NCI-H510A (cell line): ENCODE data around the gene CCL13.
A peak's percentile ranks its signal among the peaks of the same experiment; 100 is the strongest.
"Not testable (repeated sequence)": the region's sequence is repeated elsewhere in the genome, so short reads cannot be mapped to it uniquely, and the experiment has no call there.

Experiments
- DNase-seq: peaks from one replicate; lab custom pipeline; 2025; lab: John Stamatoyannopoulos, UW

Gene CCL13

GRCh38 chr17:34356194-34356593 is at the start of gene CCL13:
Gene CCL13 (plus strand): TSS chr17:34356480. CDS start chr17:34356527, 47 bp downstream.
- DNase-seq: no peak

- no peak for DNase-seq
Observed at GRCh38 chr17:34307110-34307509, 49.2 kb upstream of the CCL13 start.

GRCh38 chr17:34308371-34308770 is 47.9 kb upstream of the CCL13 start:
- DNase-seq: no peak

GRCh38 chr17:34311291-34311690 is 45.0 kb upstream of the CCL13 start:
- DNase-seq: no peak

- no peak for DNase-seq
Observed at GRCh38 chr17:34312080-34312479, 44.2 kb upstream of the CCL13 start.

GRCh38 chr17:34313164-34313563 is 43.1 kb upstream of the CCL13 start:
- no peak for DNase-seq

- DNase-seq: no peak
Observed at GRCh38 chr17:34314279-34314678, 42.0 kb upstream of the CCL13 start.

- DNase-seq: no peak
Observed at GRCh38 chr17:34318474-34318873, 37.8 kb upstream of the CCL13 start.

GRCh38 chr17:34319039-34319483 is 37.2 kb upstream of the CCL13 start, which contains the start of gene CCL8:
Gene CCL8 (plus strand): TSS chr17:34319435. CDS start chr17:34319502, 67 bp downstream.
- DNase-seq: no peak

- DNase-seq: no peak
Observed at GRCh38 chr17:34321964-34322363, 34.3 kb upstream of the CCL13 start.

- DNase-seq: not testable (repeated sequence)
Observed at GRCh38 chr17:34327580-34327979, 28.7 kb upstream of the CCL13 start.

- no peak for DNase-seq
Observed at GRCh38 chr17:34337701-34338100, 18.6 kb upstream of the CCL13 start.

GRCh38 chr17:34339138-34339770 is 17.0 kb upstream of the CCL13 start:
- DNase-seq: no peak

- DNase-seq: no peak
Observed at GRCh38 chr17:34341916-34342315, 14.4 kb upstream of the CCL13 start.

- no peak for DNase-seq
Observed at GRCh38 chr17:34347063-34347462, 9.2 kb upstream of the CCL13 start.

- DNase-seq: no peak
Observed at GRCh38 chr17:34349751-34350150, 6.5 kb upstream of the CCL13 start.

GRCh38 chr17:34351096-34351495 is 5.2 kb upstream of the CCL13 start:
- DNase-seq: no peak

GRCh38 chr17:34352191-34352590 is 4.1 kb upstream of the CCL13 start:
- no peak for DNase-seq

GRCh38 chr17:34354637-34355036 is 1.6 kb upstream of the CCL13 start:
- DNase-seq: no peak

GRCh38 chr17:34357398-34357797 is 1.1 kb downstream of the CCL13 start:
- no peak for DNase-seq

- DNase-seq: no peak
Observed at GRCh38 chr17:34358631-34359030, 2.4 kb downstream of the CCL13 start.

- no peak for DNase-seq
Observed at GRCh38 chr17:34360601-34361270, 4.5 kb downstream of the CCL13 start.

GRCh38 chr17:34361478-34362061 is 5.3 kb downstream of the CCL13 start:
- peak; percentile 4 for DNase-seq
